Activated CD8-positive, alpha-beta memory T cell treated with anti-CD3 and anti-CD28 coated beads for 24 hours (primary cell): Measurements from ENCODE around the gene HRCT1.

Experiments
- DNase-seq: peaks from one replicate; pipeline ENCODE4 v3.0.0-alpha.2; 2020

Gene HRCT1

GRCh38 chr9:35945341-35946018 lies 39.5 kb downstream of the HRCT1 start:
- peak; percentile 82 for DNase-seq

GRCh38 chr9:35948451-35948850 lies 42.4 kb downstream of the HRCT1 start:
- no peak for DNase-seq

GRCh38 chr9:35948901-35949318 lies 42.9 kb downstream of the HRCT1 start:
- DNase-seq = no peak

- DNase-seq = no peak
These were observed 45.7 kb downstream of the HRCT1 start for GRCh38 chr9:35951736-35952135.

GRCh38 chr9:35952526-35953191 lies 46.7 kb downstream of the HRCT1 start:
- no peak for DNase-seq

- no peak for DNase-seq
These were observed 49.0 kb downstream of the HRCT1 start for GRCh38 chr9:35954942-35955546.

GRCh38 chr9:35956651-35957050 lies 50.6 kb downstream of the HRCT1 start:
- DNase-seq = no peak
